H1 (cell line): ENCODE results near the gene METTL22. TPM values are rescaled to one million over a fixed set of nuclear protein-coding genes. Genes with fewer than 3 reads are reported as not detected.

Experiments
- CEBPB ChIP-seq: IDR thresholded peaks from 2 replicates; pipeline ENCODE4 v1.6.1; 2012; ENCODE audit warnings: low read depth, low read length
- CHD1 ChIP-seq: IDR thresholded peaks from 2 replicates; pipeline ENCODE4 v1.6.1; 2012; ENCODE audit warnings: low read depth, low read length, improper control_type of control experiment
- SIN3A ChIP-seq, 2 experiments: IDR thresholded peaks in 1 of 2; conservative IDR thresholded peaks in 1 of 2; 2 replicates each; pipeline ENCODE4 v1.6.1; 2011 to 2012; ENCODE audit warnings: low read length in 2 of 2, improper control_type of control experiment in 1 of 2, low read depth in 1 of 2, mild to moderate bottlenecking in 1 of 2
- polyA plus RNA-seq, 7 experiments: library from polyadenylated mRNA; depleted of rRNA in 3 of 7; stranded (reverse) in 5 of 7; unstranded in 2 of 7; fragments of >200 nt in 5 of 7; fragments of 200-250 nt in 2 of 7; gene quantifications; 1 replicate in 5 of 7; 2 replicates in 1 of 7; 4 replicates in 1 of 7; pipeline versions ENCODE4 v1.2.1 to v1.2.3, GENCODE V29; 2011 to 2013; ENCODE audit warnings: missing spikeins in 2 of 7, mixed read lengths in 2 of 7
- total RNA-seq: library from RNA; stranded (reverse); fragmentation: NEBNext Ultra II Directional; extraction: Animal tissue kit (Norgen Biotek cat#: 25700); gene quantifications from 2 replicates; pipeline ENCODE4 v1.2.1, GENCODE V29; 2021

METTL22 gene
- total and polyA plus RNA-seq, 2 of the 8 experiments (the other 6 are each of a cell fraction or from before 2014, with no cell fraction given): 56.7 to 85.2 TPM

GRCh38 chr16:8596581-8596980 is 24.9 kb upstream of the METTL22 start (continued):
- TF ChIP-seq SIN3A (conservative IDR thresholded peaks at IDR 0.05 in 1 of 2, IDR thresholded peaks at IDR 0.05 in 1 of 2; ENCODE audit: low read depth in 1 of 2, low read length in 2 of 2) (no peak), CHD1 (no peak), CEBPB (no peak)
